K562 (cell line): Measurements from ENCODE around the gene ANO4. TPM values are rescaled to one million over a fixed set of nuclear protein-coding genes. Genes with fewer than 3 reads are reported as not detected.

Experiments
- ATAC-seq: fragments of 200-7000 bp; cut with Tn5 transposase; 3 replicates; pipeline ENCODE4 v1.9.1; 2020; ENCODE audit warnings: moderate library complexity
- BruUV-seq: library from RNA; stranded (reverse); fragments of 400-500 nt; replicated peaks from 2 replicates; lab custom pipeline; 2021; lab: Mats Ljungman, UMichigan
- CTCF ChIA-PET: fragments of 300-600 bp; formaldehyde crosslinking; extraction: SDS; loops from one replicate; lab custom pipeline; 2021; ENCODE audit warnings: low intra/inter-chr PET ratio; lab: Yijun Ruan, JAX
- POLR2A ChIA-PET: fragments of 300-600, 350-650 bp; sonication (Branson Sonifier 250); formaldehyde crosslinking; extraction: SDS; loops from one replicate; lab custom pipeline; 2021; ENCODE audit warnings: antibody characterized with exemption, inconsistent platforms; lab: Yijun Ruan, JAX
- DNase-seq, 4 experiments: peaks; one replicate each; pipeline versions ENCODE4 v3.0.0 to v3.0.0-alpha.2; 2011 to 2018; ENCODE audit warnings: low spot score in 3 of 4, mixed read lengths in 3 of 4; ENCODE audit errors: extremely low read depth in 1 of 4
- FAIRE-seq: peaks from 2 replicates; lab custom pipeline; 2011; peaks lifted over from hg19 to GRCh38; lab: Jason Lieb, UNC
- H2AFZ ChIP-seq: 2 replicates; pipeline ENCODE4 v1.6.0; 2011; ENCODE audit warnings: low read depth, low read length, control low read depth, inconsistent platforms
- H3K27ac ChIP-seq: fragments of 200-600 bp; 3 replicates; pipeline ENCODE4 v1.8.0; 2011; ENCODE audit warnings: low read depth, mild to moderate bottlenecking, control low read depth, inconsistent platforms, low read length, moderate library complexity, mixed read lengths; ENCODE audit errors: extremely low read depth
- H3K27me3 ChIP-seq, 2 experiments: fragments of 300-600 bp in 1 of 2; 2 replicates in 1 of 2; 3 replicates in 1 of 2; pipeline versions ENCODE4 v1.6.0 to v1.8.0; 2011; ENCODE audit warnings: inconsistent platforms in 2 of 2, low read length in 2 of 2, mild to moderate bottlenecking in 1 of 2, mixed read lengths in 1 of 2, moderate library complexity in 1 of 2; ENCODE audit not compliant: control insufficient read depth in 2 of 2, insufficient read depth in 2 of 2
- H3K36me3 ChIP-seq: fragments of 300-600 bp; 3 replicates; pipeline ENCODE4 v1.8.0; 2011; ENCODE audit warnings: mild to moderate bottlenecking, low read length, inconsistent platforms; ENCODE audit not compliant: control insufficient read depth, insufficient read depth
- H3K4me1 ChIP-seq, 2 experiments: fragments of 200-600 bp in 1 of 2; replicated peaks in 1 of 2; 2 replicates in 1 of 2; 3 replicates in 1 of 2; pipeline versions ENCODE4 v1.5.1 to v1.8.0; 2011; ENCODE audit warnings: inconsistent platforms in 2 of 2, low read length in 2 of 2, mild to moderate bottlenecking in 1 of 2, mixed read lengths in 1 of 2, moderate library complexity in 1 of 2; ENCODE audit not compliant: control insufficient read depth in 2 of 2, insufficient read depth in 2 of 2
- H3K4me2 ChIP-seq: 2 replicates; pipeline ENCODE4 v1.6.1; 2011; ENCODE audit warnings: low read length, control low read depth, inconsistent platforms, mixed read lengths; ENCODE audit not compliant: insufficient read depth
- H3K4me3 ChIP-seq: fragments of 200-600 bp; sonication (generic), shearing (Covaris generic); 2 replicates; pipeline ENCODE4 v1.5.1; 2016; ENCODE audit warnings: control low read depth, inconsistent platforms
- H3K79me2 ChIP-seq: fragments of 200-600 bp; 3 replicates; pipeline ENCODE4 v1.8.0; 2011; ENCODE audit warnings: low read length, inconsistent platforms; ENCODE audit not compliant: control insufficient read depth, insufficient read depth
- H3K9ac ChIP-seq, 2 experiments: 2 replicates each; pipeline versions ENCODE4 v1.6.0 to v1.6.1; 2011; ENCODE audit warnings: low read depth in 2 of 2, low read length in 2 of 2, control low read depth in 1 of 2, inconsistent platforms in 1 of 2, mild to moderate bottlenecking in 1 of 2, mixed read lengths in 1 of 2; ENCODE audit not compliant: insufficient read depth in 1 of 2
- H3K9me1 ChIP-seq: one replicate; pipeline ENCODE4 v1.6.0; 2011; ENCODE audit warnings: inconsistent platforms, mild to moderate bottlenecking, low read length, moderate library complexity; ENCODE audit not compliant: control insufficient read depth, insufficient read depth
- H3K9me3 ChIP-seq: replicated peaks from 2 replicates; pipeline ENCODE4 v1.5.1; 2011; ENCODE audit warnings: low read depth, low read length, inconsistent platforms; ENCODE audit not compliant: control insufficient read depth, insufficient read depth
- H4K20me1 ChIP-seq: replicated peaks from 2 replicates; pipeline ENCODE4 v1.6.1; 2011; ENCODE audit warnings: low read length, inconsistent platforms, mixed read lengths; ENCODE audit not compliant: control insufficient read depth, insufficient read depth
- AFF1 ChIP-seq, 2 experiments: fragments of 450-650 bp; IDR thresholded peaks; 2 replicates each; pipeline ENCODE4 v1.6.1; 2018; ENCODE audit warnings: mild to moderate bottlenecking in 2 of 2, low read depth in 1 of 2; ENCODE audit not compliant: partially characterized antibody in 2 of 2
- BRF2 ChIP-seq: IDR thresholded peaks from 3 replicates; pipeline ENCODE4 v1.6.1; 2011; ENCODE audit warnings: borderline replicate concordance, mild to moderate bottlenecking; ENCODE audit not compliant: insufficient read length, insufficient read depth
- CUX1 ChIP-seq: fragments of 200-800 bp; sonication (Bioruptor generic); IDR thresholded peaks from 2 replicates; pipeline ENCODE4 v1.6.1; 2016; ENCODE audit warnings: missing genetic modification characterization, missing compliant biosample characterization
- MCM7 ChIP-seq, 2 experiments: fragments of 450-650 bp; IDR thresholded peaks; 2 replicates each; pipeline ENCODE4 v1.6.1; 2016 to 2018
- TOE1 ChIP-seq, 2 experiments: fragments of 450-650 bp in 1 of 2; sonication (generic) in 1 of 2; formaldehyde crosslinking in 1 of 2; IDR thresholded peaks; 2 replicates each; pipeline versions ENCODE4 v1.7.1 to v1.8.0; 2016 to 2022; ENCODE audit warnings: borderline replicate concordance in 2 of 2, mild to moderate bottlenecking in 2 of 2, antibody characterized with exemption in 1 of 2, inconsistent platforms in 1 of 2, low read depth in 1 of 2, missing genetic modification reagents in 1 of 2, moderate library complexity in 1 of 2
- TRIM25 ChIP-seq: fragments of 450-650 bp; IDR thresholded peaks from 2 replicates; pipeline ENCODE4 v1.7.0; 2016; ENCODE audit warnings: borderline replicate concordance
- WGBS: fragments of 100-300 bp; shearing (Covaris generic); methylation state at CpG from one replicate; pipeline ENCODE4 v1.1.6; 2016; ENCODE audit warnings: low coverage, mixed read lengths; ENCODE audit not compliant: insufficient coverage; ENCODE audit errors: missing lambda C conversion rate; 5-methylcytosine and 5-hydroxymethylcytosine counted together
- in situ Hi-C: fragments of 300-500 bp; cut with MboI; formaldehyde crosslinking; loops from 4 replicates; pipeline ENCODE4 v1.15.0; 2018; ENCODE audit warnings: inconsistent platforms, mixed read lengths
- intact Hi-C: fragments of 100-400 bp; cut with micrococcal nuclease; formaldehyde crosslinking; loops from 2 replicates; pipeline ENCODE4 v1.14.2; 2022
- polyA plus RNA-seq, 8 experiments: library from polyadenylated mRNA; depleted of rRNA in 4 of 8; stranded (reverse) in 5 of 8; unstranded in 3 of 8; fragments of >200 nt; fragmentation: Nextera tagmentation in 2 of 8; fragmentation: Illumina TruSeq in 1 of 8; extraction: Ambion mirVana in 2 of 8; extraction: Trizol in 1 of 8; gene quantifications; 2 replicates each; pipeline versions ENCODE4 v1.2.1 to v1.2.3, GENCODE V29; 2011 to 2014; ENCODE audit warnings: inconsistent platforms in 1 of 8, missing spikeins in 1 of 8
- total RNA-seq, 7 experiments: library from RNA; depleted of rRNA in 6 of 7; stranded (reverse); fragments of >200 nt in 6 of 7; fragmentation: Illumina TruSeq in 2 of 7; extraction: Trizol in 2 of 7; gene quantifications; 2 replicates each; pipeline versions ENCODE4 v1.2.1 to v1.2.3, GENCODE V29; 2011 to 2021; ENCODE audit warnings: low replicate concordance in 1 of 7

ANO4 gene
- total and polyA plus RNA-seq, 9 of the 15 experiments (the other 6 are each of a cell fraction or from before 2014, with no cell fraction given), result not detected

GRCh38 chr12:100956311-100956852 is 161.8 kb downstream of the ANO4 start:
- intact Hi-C loops, result no loop called here
- Histone ChIP-seq H3K9me1 (no peaks in the 10 kb centered on the region), H2AFZ (no peak overlapping the region), H3K36me3 (no peaks in the 10 kb centered on the region), H3K27me3 (no peaks in the 10 kb centered on the region), H3K4me2 (no peak overlapping the region), H3K4me1 (no peaks in the 10 kb centered on the region), H4K20me1 (no peaks in the 10 kb centered on the region), H3K9ac (no peak overlapping the region), H3K27ac (no peak overlapping the region), H3K79me2 (no peaks in the 10 kb centered on the region), H3K9me3 (no peaks in the 10 kb centered on the region), H3K4me3 (no peak overlapping the region)
- DNase-seq, result no peak
- BruUV-seq, result no TSS peak
- CTCF ChIA-PET, result no interaction called here
- in situ Hi-C loops, result no loop called here
- no peak for ATAC-seq
- WGBS, result 0% methylated on average over 5 of the region's 5 CpGs
- no peak for FAIRE-seq
- POLR2A ChIA-PET, result no interaction called here
- no peak for TF ChIP-seq MCM7 (IDR thresholded peaks at IDR 0.05)
- TF ChIP-seq CUX1 (CRISPR knock-in tag), result no peak
- TF ChIP-seq TRIM25, result no peak
- TF ChIP-seq BRF2, result no peak
- no peak for TF ChIP-seq TOE1 (IDR thresholded peaks at IDR 0.05; ENCODE audit: borderline replicate concordance)
- TF ChIP-seq TOE1 (CRISPR knock-in tag; IDR thresholded peaks at IDR 0.05; ENCODE audit: borderline replicate concordance, low read depth), result no peak
- no peak for TF ChIP-seq AFF1 (IDR thresholded peaks at IDR 0.05; ENCODE audit: low read depth in 1 of 2, partially characterized antibody in 2 of 2)
